GM12872 (cell line): ENCODE results near the gene S100A3.

Source experiments
- TF ChIP-seq, protein P1 (sequence below): IDR thresholded peaks from 3 replicates; pipeline ENCODE4 v1.5.1; 2011; ENCODE audit warnings: low read depth, mild to moderate bottlenecking, low read length, moderate library complexity; ENCODE audit not compliant: insufficient read depth

Gene S100A3

DNA sequence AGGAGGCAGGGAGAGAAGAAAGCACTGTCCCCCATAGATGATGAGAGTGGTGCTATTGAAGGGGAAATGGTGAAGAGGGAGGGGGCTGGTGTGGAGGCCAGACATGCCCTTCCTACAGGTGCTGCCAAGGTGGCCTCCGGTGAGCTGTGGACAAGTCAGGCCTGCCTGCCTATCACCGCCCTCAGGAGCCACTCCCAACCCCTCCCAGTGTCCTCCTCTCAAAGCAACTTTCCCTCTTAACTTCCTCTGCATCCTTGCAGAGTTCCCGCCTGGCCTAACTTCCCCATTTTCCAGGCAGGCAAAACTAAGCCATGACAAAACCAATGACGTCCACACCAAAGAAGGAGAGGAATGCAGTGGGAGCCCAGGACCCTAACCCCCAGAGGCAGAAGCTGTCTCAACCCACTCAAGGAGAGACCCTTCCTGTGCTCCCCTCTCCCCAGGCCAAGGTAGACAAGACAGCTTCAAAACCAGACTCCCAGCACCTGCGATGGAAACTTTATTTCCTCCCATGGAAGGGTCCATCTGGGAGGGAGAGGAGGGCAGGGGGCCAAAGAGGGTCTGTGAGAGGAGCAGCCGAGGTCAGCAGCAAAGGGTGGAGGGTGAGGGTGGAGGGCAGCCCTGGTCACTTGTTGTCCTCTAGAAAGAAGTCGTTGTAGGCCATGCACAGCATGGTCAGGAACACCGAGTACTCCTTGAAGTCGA is 12.2 kb downstream of the S100A3 start:
- TF ChIP-seq, protein P1, sequence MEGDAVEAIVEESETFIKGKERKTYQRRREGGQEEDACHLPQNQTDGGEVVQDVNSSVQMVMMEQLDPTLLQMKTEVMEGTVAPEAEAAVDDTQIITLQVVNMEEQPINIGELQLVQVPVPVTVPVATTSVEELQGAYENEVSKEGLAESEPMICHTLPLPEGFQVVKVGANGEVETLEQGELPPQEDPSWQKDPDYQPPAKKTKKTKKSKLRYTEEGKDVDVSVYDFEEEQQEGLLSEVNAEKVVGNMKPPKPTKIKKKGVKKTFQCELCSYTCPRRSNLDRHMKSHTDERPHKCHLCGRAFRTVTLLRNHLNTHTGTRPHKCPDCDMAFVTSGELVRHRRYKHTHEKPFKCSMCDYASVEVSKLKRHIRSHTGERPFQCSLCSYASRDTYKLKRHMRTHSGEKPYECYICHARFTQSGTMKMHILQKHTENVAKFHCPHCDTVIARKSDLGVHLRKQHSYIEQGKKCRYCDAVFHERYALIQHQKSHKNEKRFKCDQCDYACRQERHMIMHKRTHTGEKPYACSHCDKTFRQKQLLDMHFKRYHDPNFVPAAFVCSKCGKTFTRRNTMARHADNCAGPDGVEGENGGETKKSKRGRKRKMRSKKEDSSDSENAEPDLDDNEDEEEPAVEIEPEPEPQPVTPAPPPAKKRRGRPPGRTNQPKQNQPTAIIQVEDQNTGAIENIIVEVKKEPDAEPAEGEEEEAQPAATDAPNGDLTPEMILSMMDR: no peak

DNA sequence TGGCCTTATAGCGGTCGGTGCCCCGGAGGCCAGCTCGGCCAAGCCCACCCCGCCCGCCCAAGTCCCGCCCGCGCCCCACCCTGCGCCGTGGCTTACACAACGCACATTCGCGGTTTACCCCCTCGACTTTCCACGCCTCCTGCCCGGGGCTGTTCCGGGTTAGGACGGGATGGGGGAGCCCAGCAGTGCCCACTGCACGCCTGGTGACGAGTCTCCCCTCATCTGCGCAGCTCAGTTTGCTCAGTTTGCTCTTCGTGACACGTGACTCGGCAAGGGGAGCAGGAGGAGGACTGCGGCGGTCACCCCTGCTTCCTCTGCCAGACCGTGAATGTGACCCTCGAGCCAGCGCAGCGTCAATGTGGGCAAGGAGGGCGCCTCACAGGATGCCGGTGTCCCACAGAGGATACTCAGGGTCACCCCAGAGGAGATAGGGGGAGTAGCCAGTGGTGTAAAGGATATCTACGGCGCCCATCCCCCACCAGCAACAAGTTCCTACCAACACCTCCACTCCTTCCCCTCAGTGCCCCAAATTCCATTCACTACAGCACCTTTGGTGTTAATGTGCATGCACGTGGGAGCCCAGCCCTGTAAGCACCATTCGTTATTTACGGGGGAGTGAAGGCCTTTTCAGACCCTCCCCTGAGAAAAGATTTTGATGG is 12.9 kb downstream of the S100A3 start:
- TF ChIP-seq, protein P1: no peak

DNA sequence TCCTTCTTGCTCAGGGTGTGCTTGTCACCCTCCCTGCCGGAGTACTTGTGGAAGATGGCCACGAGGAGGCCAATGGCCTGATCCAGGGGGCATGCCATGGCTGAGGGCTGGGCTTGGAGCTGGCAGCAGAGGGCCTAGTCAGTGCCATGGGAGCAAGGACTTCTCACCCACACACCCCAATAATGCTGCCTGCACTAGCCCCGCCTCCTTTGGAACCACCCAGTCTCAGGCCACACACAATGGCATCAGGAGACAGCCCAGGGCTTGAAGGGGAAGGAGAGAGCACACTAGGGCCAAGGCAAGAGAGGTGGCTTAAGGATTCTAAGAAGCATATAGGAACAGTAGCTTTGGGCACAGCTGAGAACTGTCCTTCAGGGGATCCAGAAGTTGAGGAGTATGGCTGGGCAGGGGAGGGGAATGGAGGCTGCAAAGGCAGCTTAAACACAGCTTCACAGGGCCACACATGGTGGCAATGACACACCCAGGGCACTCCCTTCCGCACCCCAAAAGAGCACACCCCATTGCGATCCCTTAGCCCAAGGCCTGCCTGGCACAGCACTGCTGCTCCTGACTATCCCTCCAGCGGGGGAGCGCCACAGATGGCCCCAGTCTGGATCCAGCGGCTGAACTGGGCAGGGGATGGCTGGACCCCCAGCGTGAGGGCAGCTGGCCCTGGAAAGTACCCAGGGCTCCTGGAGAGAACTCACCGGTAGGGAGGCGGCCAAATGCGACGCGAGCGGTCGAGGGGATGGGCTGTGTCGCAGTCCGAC is 13.6 kb downstream of the S100A3 start, which contains the start of gene S100A6:
TSS of gene S100A6 (minus strand) at position 750 of the 770 bp plus-strand sequence. CDS start at position 98, 652 bp downstream.
- TF ChIP-seq, protein P1: no peak

DNA sequence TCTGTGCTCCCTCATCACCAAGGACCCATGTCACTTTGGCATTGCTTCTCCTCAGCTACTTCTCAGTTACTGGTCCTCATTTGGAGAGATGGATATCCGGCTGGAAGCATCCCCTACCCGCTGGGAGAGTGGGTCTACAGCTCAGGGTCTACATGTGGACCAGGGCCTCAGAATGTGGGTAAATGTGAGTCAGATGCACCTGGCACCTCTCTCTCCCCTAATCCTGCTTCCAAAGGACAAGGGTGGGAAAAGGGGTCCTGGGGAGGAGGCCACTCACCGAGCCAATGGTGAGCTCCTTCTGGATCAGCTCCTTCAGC is 14.2 kb downstream of the S100A3 start:
- TF ChIP-seq, protein P1: no peak

DNA sequence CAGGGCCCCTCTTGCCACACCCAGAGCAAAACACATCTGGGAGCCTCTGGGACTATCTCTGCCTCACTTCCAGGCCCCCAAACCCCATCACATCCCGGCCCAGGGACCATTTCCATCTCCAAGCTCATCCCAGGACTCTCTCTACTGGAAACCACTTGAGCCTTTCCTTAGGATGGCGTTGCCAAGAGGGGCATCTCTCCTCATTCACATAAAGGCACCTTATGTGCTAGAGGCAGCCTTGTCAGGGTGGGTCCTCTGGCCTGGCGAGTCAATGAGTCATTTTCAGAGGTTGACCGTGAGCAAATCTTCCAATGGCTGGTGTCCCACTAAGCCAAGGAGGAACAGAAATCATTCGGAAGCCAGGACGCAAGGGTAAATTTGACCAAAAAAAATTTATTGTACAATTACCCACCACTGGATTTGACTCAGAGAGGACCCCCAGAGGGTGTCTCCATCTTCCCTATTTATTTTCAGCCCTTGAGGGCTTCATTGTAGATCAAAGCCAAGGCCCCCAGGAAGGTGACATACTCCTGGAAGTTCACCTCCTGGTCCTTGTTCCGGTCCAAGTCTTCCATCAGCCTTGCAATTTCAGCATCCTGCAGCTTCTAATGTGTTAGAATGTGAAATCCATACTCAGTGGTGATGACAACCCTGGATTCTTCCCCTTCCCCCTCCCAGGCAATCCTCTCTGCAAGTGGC is 14.7 kb downstream of the S100A3 start:
- TF ChIP-seq, protein P1: no peak

DNA sequence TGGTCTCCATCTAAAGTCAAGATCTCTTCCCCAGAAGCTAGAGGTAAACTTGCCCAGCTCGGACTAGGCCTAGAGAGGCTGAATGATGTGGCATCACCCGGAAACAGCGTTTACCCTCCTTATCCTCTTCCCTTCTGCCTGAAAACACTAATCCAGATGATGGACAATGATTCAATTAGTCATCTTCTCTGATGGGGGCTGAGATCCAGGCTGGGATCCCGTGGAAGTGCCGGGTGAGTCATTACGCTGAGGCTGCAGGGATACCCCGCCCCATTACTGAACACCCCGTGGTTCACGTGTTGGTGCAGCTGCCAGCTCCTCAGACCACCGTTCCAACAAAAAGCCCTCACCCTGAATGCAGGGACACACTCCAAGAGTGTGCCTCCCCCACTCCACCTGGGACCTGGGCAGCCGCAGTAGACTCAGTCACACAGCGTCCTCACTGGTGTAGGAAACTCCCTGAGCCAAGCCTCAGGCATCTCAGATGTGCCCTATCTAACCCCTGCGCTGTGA is 15.3 kb downstream of the S100A3 start:
- TF ChIP-seq, protein P1: no peak
